GM12878 (cell line): ENCODE results near the gene APOE. TPM values are rescaled to one million over a fixed set of nuclear protein-coding genes. Genes with fewer than 3 reads are reported as not detected.

Experiments
- ATAC-seq: fragments of 200-7000 bp; cut with Tn5 transposase; 3 replicates; pipeline ENCODE4 v1.9.1; 2020; ENCODE audit warnings: mild to moderate bottlenecking, moderate library complexity
- BruUV-seq: library from RNA; stranded (reverse); fragments of 400-500 nt; replicated peaks from 2 replicates; lab custom pipeline; 2021; lab: Mats Ljungman, UMichigan
- CTCF ChIA-PET: fragments of 300-600 bp; sonication (Branson Sonifier 250); formaldehyde crosslinking; extraction: SDS; loops from one replicate; lab custom pipeline; 2021; ENCODE audit warnings: inconsistent platforms; lab: Yijun Ruan, JAX
- POLR2A ChIA-PET: fragments of 350-600 bp; formaldehyde crosslinking; extraction: SDS; loops from one replicate; lab custom pipeline; 2021; ENCODE audit warnings: inconsistent platforms; lab: Charles Lee
- RAD21 ChIA-PET: fragments of 300-600 bp; sonication (Branson Sonifier 250); formaldehyde crosslinking; loops from one replicate; lab custom pipeline; 2023; ENCODE audit warnings: antibody characterized with exemption; ENCODE audit not compliant: unreplicated experiment; lab: Charles Lee
- SMC1A ChIA-PET: fragments of 300-600 bp; sonication (Branson Sonifier 250); formaldehyde crosslinking; loops from one replicate; lab custom pipeline; 2023; ENCODE audit not compliant: unreplicated experiment, uncharacterized antibody; lab: Charles Lee
- DNase-seq: peaks from one replicate; pipeline ENCODE4 v3.0.0-alpha.2; 2011; ENCODE audit warnings: low read depth, low spot score
- FAIRE-seq: peaks from 3 replicates; lab custom pipeline; 2011; peaks lifted over from hg19 to GRCh38; lab: Jason Lieb, UNC
- H2AFZ ChIP-seq: 2 replicates; pipeline ENCODE4 v1.6.0; 2011; ENCODE audit warnings: low read depth, low read length, control low read depth; ENCODE audit not compliant: control insufficient read depth
- H3K27ac ChIP-seq: 2 replicates; pipeline ENCODE4 v1.5.1; 2011; ENCODE audit warnings: control low read depth; ENCODE audit not compliant: control insufficient read depth, insufficient read depth
- H3K27me3 ChIP-seq, 2 experiments: replicated peaks in 1 of 2; 2 replicates each; pipeline versions ENCODE4 v1.6.0 to v1.6.1; 2011; ENCODE audit warnings: low read length in 1 of 2; ENCODE audit not compliant: control insufficient read depth in 2 of 2, insufficient read depth in 2 of 2
- H3K36me3 ChIP-seq, 2 experiments: 2 replicates each; pipeline ENCODE4 v1.5.1; 2011; ENCODE audit warnings: low read length in 1 of 2; ENCODE audit not compliant: control insufficient read depth in 2 of 2, insufficient read depth in 2 of 2
- H3K4me1 ChIP-seq: 2 replicates; pipeline ENCODE4 v1.6.1; 2011; ENCODE audit warnings: mild to moderate bottlenecking, low read length, moderate library complexity, mixed read lengths; ENCODE audit not compliant: control insufficient read depth, insufficient read depth
- H3K4me2 ChIP-seq: 2 replicates; pipeline ENCODE4 v1.6.0; 2011; ENCODE audit warnings: control low read depth; ENCODE audit not compliant: control insufficient read depth, insufficient read depth
- H3K4me3 ChIP-seq: fragments of 200-600 bp; sonication (generic); 2 replicates; pipeline ENCODE4 v1.5.1; 2016
- H3K79me2 ChIP-seq: 2 replicates; pipeline ENCODE4 v1.6.0; 2011; ENCODE audit warnings: low read length; ENCODE audit not compliant: control insufficient read depth, insufficient read depth
- H3K9ac ChIP-seq: 2 replicates; pipeline ENCODE4 v1.8.0; 2011; ENCODE audit warnings: low read length, control low read depth, mixed read lengths; ENCODE audit not compliant: control insufficient read depth, insufficient read depth
- H3K9me3 ChIP-seq: replicated peaks from 3 replicates; pipeline ENCODE4 v1.5.1; 2011; ENCODE audit warnings: mild to moderate bottlenecking, low read length; ENCODE audit not compliant: control insufficient read depth, insufficient read depth
- H4K20me1 ChIP-seq: 2 replicates; pipeline ENCODE4 v1.6.0; 2011; ENCODE audit not compliant: control insufficient read depth, insufficient read depth
- WGBS: methylation state at CpG from one replicate; pipeline ENCODE4 v1.1.6; 2016; ENCODE audit warnings: low lambda C conversion rate; ENCODE audit not compliant: insufficient replicate concordance, insufficient coverage; ENCODE audit errors: missing lambda C conversion rate; 5-methylcytosine and 5-hydroxymethylcytosine counted together
- in situ Hi-C: fragments of 300-500 bp; cut with MboI; formaldehyde crosslinking; loops from 9 replicates; pipeline ENCODE4 v1.14.3; 2018; ENCODE audit warnings: mixed read lengths
- intact Hi-C: fragments of 100-400 bp; cut with micrococcal nuclease; formaldehyde crosslinking; loops from one replicate; pipeline ENCODE4 v1.14.2; 2022; ENCODE audit not compliant: unreplicated experiment
- polyA plus RNA-seq, 11 experiments: library from polyadenylated mRNA; depleted of rRNA in 4 of 11; unstranded in 6 of 11; stranded (reverse) in 5 of 11; fragments of >200 nt; fragmentation: Nextera tagmentation in 4 of 11; fragmentation: Illumina TruSeq in 1 of 11; extraction: Ambion mirVana in 4 of 11; extraction: Trizol in 1 of 11; gene quantifications; 1 replicate in 1 of 11; 2 replicates in 10 of 11; pipeline versions ENCODE4 v1.2.1 to v1.2.3, GENCODE V29; 2011 to 2016; ENCODE audit warnings: inconsistent platforms in 2 of 11, missing spikeins in 2 of 11, low read depth in 1 of 11
- total RNA-seq, 4 experiments: library from RNA; depleted of rRNA in 3 of 4; stranded (reverse); fragments of >200 nt in 3 of 4; fragmentation: Illumina TruSeq in 1 of 4; extraction: Trizol in 1 of 4; gene quantifications; 2 replicates each; pipeline versions ENCODE4 v1.2.1 to v1.2.3, GENCODE V29; 2013 to 2021
- TF ChIP-seq, protein P1 (sequence below): IDR thresholded peaks from 2 replicates; pipeline ENCODE4 v1.6.1; 2011; ENCODE audit warnings: borderline replicate concordance, low read depth, mild to moderate bottlenecking, moderate library complexity, mixed read lengths, low read length; ENCODE audit not compliant: insufficient read depth; ENCODE audit errors: extremely low read length
- TF ChIP-seq, protein P2 (sequence below): fragments of 450-650 bp; IDR thresholded peaks from 2 replicates; pipeline ENCODE4 v1.6.1; 2018; ENCODE audit warnings: mild to moderate bottlenecking, low read depth, moderate library complexity; ENCODE audit not compliant: partially characterized antibody

Gene APOE
- total and polyA plus RNA-seq, 10 of the 15 experiments (the other 5 are each of a cell fraction or from before 2014, with no cell fraction given), result 0.22 to 3.7 (median 0.44) TPM; not detected in 4

DNA sequence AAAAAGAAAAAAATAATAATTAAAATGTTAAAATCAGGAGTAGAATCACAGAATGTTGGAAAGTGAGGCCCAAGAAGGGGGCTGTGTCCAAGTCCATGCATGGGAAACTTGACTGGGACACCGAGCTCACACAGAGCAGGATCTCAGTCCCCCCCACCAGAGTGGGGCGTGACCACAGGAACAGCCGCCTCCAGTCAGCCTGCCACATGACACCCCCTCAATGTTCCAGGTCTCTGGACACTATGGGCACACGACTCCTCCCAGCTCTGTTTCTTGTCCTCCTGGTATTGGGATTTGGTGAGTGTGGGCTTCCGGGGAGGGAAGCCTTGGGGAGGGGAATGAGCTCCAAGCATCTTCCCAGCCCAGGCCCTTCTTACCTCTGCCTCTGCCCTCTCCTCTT, 42.6 kb downstream of the APOE start:
- H3K4me3 ChIP-seq, result no peak overlapping the region
- TF ChIP-seq, protein P1, sequence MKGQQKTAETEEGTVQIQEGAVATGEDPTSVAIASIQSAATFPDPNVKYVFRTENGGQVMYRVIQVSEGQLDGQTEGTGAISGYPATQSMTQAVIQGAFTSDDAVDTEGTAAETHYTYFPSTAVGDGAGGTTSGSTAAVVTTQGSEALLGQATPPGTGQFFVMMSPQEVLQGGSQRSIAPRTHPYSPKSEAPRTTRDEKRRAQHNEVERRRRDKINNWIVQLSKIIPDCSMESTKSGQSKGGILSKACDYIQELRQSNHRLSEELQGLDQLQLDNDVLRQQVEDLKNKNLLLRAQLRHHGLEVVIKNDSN, result peak; percentile 8
- TF ChIP-seq, protein P2, sequence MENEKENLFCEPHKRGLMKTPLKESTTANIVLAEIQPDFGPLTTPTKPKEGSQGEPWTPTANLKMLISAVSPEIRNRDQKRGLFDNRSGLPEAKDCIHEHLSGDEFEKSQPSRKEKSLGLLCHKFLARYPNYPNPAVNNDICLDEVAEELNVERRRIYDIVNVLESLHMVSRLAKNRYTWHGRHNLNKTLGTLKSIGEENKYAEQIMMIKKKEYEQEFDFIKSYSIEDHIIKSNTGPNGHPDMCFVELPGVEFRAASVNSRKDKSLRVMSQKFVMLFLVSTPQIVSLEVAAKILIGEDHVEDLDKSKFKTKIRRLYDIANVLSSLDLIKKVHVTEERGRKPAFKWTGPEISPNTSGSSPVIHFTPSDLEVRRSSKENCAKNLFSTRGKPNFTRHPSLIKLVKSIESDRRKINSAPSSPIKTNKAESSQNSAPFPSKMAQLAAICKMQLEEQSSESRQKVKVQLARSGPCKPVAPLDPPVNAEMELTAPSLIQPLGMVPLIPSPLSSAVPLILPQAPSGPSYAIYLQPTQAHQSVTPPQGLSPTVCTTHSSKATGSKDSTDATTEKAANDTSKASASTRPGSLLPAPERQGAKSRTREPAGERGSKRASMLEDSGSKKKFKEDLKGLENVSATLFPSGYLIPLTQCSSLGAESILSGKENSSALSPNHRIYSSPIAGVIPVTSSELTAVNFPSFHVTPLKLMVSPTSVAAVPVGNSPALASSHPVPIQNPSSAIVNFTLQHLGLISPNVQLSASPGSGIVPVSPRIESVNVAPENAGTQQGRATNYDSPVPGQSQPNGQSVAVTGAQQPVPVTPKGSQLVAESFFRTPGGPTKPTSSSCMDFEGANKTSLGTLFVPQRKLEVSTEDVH, result no peak
- TF ChIP-seq, all 136 proteins: peak for 1
- H3K9me3 ChIP-seq, result no peaks in the 10 kb centered on the region
- 52% methylated on average over 5 of the region's 5 CpGs for WGBS
- in situ Hi-C loops, result no loop called here
- H3K27me3 ChIP-seq, result no peaks in the 10 kb centered on the region
- ChIA-PET SMC1A (interaction anchor here (1.1 kb wide), 1 partner anchor 111 kb away, joined by 3 read pairs; no protein-coding TSS in a partner anchor), POLR2A (no interaction called here), CTCF (interaction anchor here (1.0 to 1.2 kb wide), 3 partner anchors 32 to 45 kb away, joined by 3 to 4 read pairs (median 3); no protein-coding TSS in a partner anchor), RAD21 (no interaction called here)
- FAIRE-seq (no peak), ATAC-seq (no peak), DNase-seq (no peak)
- H4K20me1 ChIP-seq, result no peaks in the 10 kb centered on the region
- no peak overlapping the region for H3K9ac ChIP-seq
- no peak overlapping the region for H2AFZ ChIP-seq
- H3K79me2 ChIP-seq, result no peaks in the 10 kb centered on the region
- H3K36me3 ChIP-seq, result no peaks in the 10 kb centered on the region
- intact Hi-C loops, result no loop called here
- no TSS peak for BruUV-seq
- H3K4me1 ChIP-seq, result peaks cover 6% of the 10 kb centered on the region
- H3K4me2 ChIP-seq, result no peak overlapping the region
- H3K27ac ChIP-seq, result no peak overlapping the region
